ENCODE measurements around the gene ELF3. TPM values are rescaled to one million over a fixed set of nuclear protein-coding genes. Genes with fewer than 3 reads are reported as not detected.

ELF3 gene
- total and polyA plus RNA-seq, 2 of the 13 experiments (the other 11 are each of a cell fraction or from before 2014, with no cell fraction given): 11.5 to 55.1 TPM

GRCh38 chr1:202034683-202035462 lies 24.5 kb downstream of the ELF3 start (continued):
- TF ChIP-seq ZNF687 (CRISPR knock-in tag; IDR thresholded peaks at IDR 0.05) (peak; percentile 72), DBP (CRISPR knock-in tag; IDR thresholded peaks at IDR 0.05; ENCODE audit: not compliant biosample characterization) (no peak), NCOA2 (CRISPR knock-in tag; IDR thresholded peaks at IDR 0.05) (peak; percentile 58), TAF1 (CRISPR knock-in tag; IDR thresholded peaks at IDR 0.05) (0 out of 2 replicates have a peak, but pooled peaks have one; percentile 28), E2F5 (CRISPR knock-in tag; conservative IDR thresholded peaks at IDR 0.05) (no peak), MEIS1 (CRISPR knock-in tag; IDR thresholded peaks at IDR 0.05; ENCODE audit: borderline replicate concordance) (peak; percentile 32; the same call in 1 of the 2 replicates), PITX1 (CRISPR knock-in tag; IDR thresholded peaks at IDR 0.05) (peak; percentile 16; the same call in 1 of the 2 replicates), ZNF543 (CRISPR knock-in tag; IDR thresholded peaks at IDR 0.05) (no peak), DRAP1 (CRISPR knock-in tag; IDR thresholded peaks at IDR 0.05) (peak; percentile 63; the same call in 1 of the 2 replicates), ETV5 (CRISPR knock-in tag; IDR thresholded peaks at IDR 0.05; ENCODE audit: borderline replicate concordance) (peak; percentile 32; the same call in 1 of the 2 replicates), ZNF326 (CRISPR knock-in tag; IDR thresholded peaks at IDR 0.05; ENCODE audit: borderline replicate concordance) (no peak), SOX5 (CRISPR knock-in tag; IDR thresholded peaks at IDR 0.05; ENCODE audit: borderline replicate concordance) (peak; percentile 67; the same call in 1 of the 2 replicates), ZNF660 (CRISPR knock-in tag; IDR thresholded peaks at IDR 0.05; ENCODE audit: borderline replicate concordance, low read depth) (no peak), SMYD3 (CRISPR knock-in tag; IDR thresholded peaks at IDR 0.05) (no peak), KMT2B (CRISPR knock-in tag; IDR thresholded peaks at IDR 0.05) (0 out of 2 replicates have a peak, but pooled peaks have one; percentile 26)
- TF ChIP-seq, protein P1, sequence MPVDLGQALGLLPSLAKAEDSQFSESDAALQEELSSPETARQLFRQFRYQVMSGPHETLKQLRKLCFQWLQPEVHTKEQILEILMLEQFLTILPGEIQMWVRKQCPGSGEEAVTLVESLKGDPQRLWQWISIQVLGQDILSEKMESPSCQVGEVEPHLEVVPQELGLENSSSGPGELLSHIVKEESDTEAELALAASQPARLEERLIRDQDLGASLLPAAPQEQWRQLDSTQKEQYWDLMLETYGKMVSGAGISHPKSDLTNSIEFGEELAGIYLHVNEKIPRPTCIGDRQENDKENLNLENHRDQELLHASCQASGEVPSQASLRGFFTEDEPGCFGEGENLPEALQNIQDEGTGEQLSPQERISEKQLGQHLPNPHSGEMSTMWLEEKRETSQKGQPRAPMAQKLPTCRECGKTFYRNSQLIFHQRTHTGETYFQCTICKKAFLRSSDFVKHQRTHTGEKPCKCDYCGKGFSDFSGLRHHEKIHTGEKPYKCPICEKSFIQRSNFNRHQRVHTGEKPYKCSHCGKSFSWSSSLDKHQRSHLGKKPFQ (CRISPR knock-in tag; IDR thresholded peaks at IDR 0.05; ENCODE audit: insufficient replicate concordance): no peak
- TF ChIP-seq, protein P2, sequence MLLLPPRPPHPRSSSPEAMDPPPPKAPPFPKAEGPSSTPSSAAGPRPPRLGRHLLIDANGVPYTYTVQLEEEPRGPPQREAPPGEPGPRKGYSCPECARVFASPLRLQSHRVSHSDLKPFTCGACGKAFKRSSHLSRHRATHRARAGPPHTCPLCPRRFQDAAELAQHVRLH (CRISPR knock-in tag; IDR thresholded peaks at IDR 0.05; ENCODE audit: borderline replicate concordance, low read depth): peak; percentile 81; the same call in 1 of the 2 replicates
